Gastrocnemius medialis (tissue), 4 donors: ENCODE results near the gene NTMT1. TPM values are rescaled to one million over a fixed set of nuclear protein-coding genes. Genes with fewer than 3 reads are reported as not detected.

Experiments used
- ATAC-seq, 2 donors: fragments of 150-250 bp; one replicate each; pipeline ENCODE4 v1.9.1; 2016
- DNase-seq, 2 donors: peaks; one replicate each; pipeline ENCODE4 v3.0.0-alpha.2; 2019
- H3K27ac ChIP-seq, 4 donors: fragments of 200-600 bp; sonication (generic); 1 replicate in 1 of 4; 2 replicates in 3 of 4; pipeline ENCODE4 v1.5.1; 2016 to 2018; ENCODE audit warnings: mild to moderate bottlenecking in 2 of 4, moderate library complexity in 1 of 4
- H3K27me3 ChIP-seq, 3 donors: fragments of 200-600 bp; sonication (generic) in 2 of 3; 1 replicate in 1 of 3; 2 replicates in 2 of 3; pipeline versions ENCODE4 v1.5.1 to v1.6.0; 2016 to 2019; ENCODE audit warnings: mild to moderate bottlenecking in 1 of 3, moderate library complexity in 1 of 3
- H3K36me3 ChIP-seq, 2 donors: fragments of 200-600 bp; sonication (generic) in 1 of 2; one replicate each; pipeline ENCODE4 v1.5.1; 2017 to 2018
- H3K4me1 ChIP-seq, 2 donors: fragments of 200-600 bp; sonication (generic) in 1 of 2; one replicate each; pipeline ENCODE4 v1.5.1; 2016 to 2017; ENCODE audit warnings: mild to moderate bottlenecking in 2 of 2
- H3K4me3 ChIP-seq, 4 donors: fragments of 200-600 bp; sonication (generic) in 3 of 4; 1 replicate in 1 of 4; 2 replicates in 3 of 4; pipeline ENCODE4 v1.5.1; 2016 to 2019; ENCODE audit warnings: mild to moderate bottlenecking in 2 of 4
- H3K9me3 ChIP-seq, 3 donors: fragments of 200-600 bp; sonication (generic) in 2 of 3; 1 replicate in 1 of 3; 2 replicates in 2 of 3; pipeline ENCODE4 v1.5.1; 2016 to 2019
- CTCF ChIP-seq, 5 experiments: fragments of 450-650 bp in 3 of 5; fragments of 200-600 bp in 2 of 5; sonication (generic) in 2 of 5; IDR thresholded peaks in 4 of 5; conservative IDR thresholded peaks in 1 of 5; 1 replicate in 4 of 5; 2 replicates in 1 of 5; pipeline ENCODE4 v1.5.1; 2016 to 2019; ENCODE audit warnings: antibody characterized with exemption in 5 of 5, mild to moderate bottlenecking in 3 of 5, moderate library complexity in 3 of 5
- POLR2A ChIP-seq, 2 donors: fragments of 450-650 bp; IDR thresholded peaks; one replicate each; pipeline ENCODE4 v1.6.1; 2017; ENCODE audit warnings: antibody characterized with exemption in 2 of 2, mild to moderate bottlenecking in 2 of 2, moderate library complexity in 2 of 2
- in situ Hi-C, 4 donors: fragments of 200-750 bp; cut with MboI; loops; one replicate each; pipeline versions ENCODE4 v1.15.0 to v1.8.0; 2017; ENCODE audit warnings: low sequenced_read_pairs in 4 of 4
- intact Hi-C: fragments of 100-400 bp; cut with DNase I; formaldehyde crosslinking; loops from one replicate; pipeline ENCODE4 v1.15.1; 2023; ENCODE audit warnings: low total_unique reads
- total RNA-seq, 4 donors: library from RNA; depleted of rRNA; stranded (reverse); fragments of >200 nt; gene quantifications; one replicate each; pipeline versions ENCODE4 v1.1.0 to v1.2.3, GENCODE V29; 2016

The NTMT1 gene
- total RNA-seq, 4 donors from 2014 or later, result 37.8 to 82.1 (median 48.1) TPM

GRCh38 chr9:129685220-129685932 is 59.4 kb downstream of the NTMT1 start:
- intact Hi-C loops, result no loop called here
- TF ChIP-seq CTCF (IDR thresholded peaks at IDR 0.05 in 4 of 5, conservative IDR thresholded peaks at IDR 0.05 in 1 of 5) (no peak), POLR2A (IDR thresholded peaks at IDR 0.05) (no peak)
- in situ Hi-C loops, result no loop called here
- H3K27me3 ChIP-seq, result no peaks in the 10 kb centered on the region
- H3K9me3 ChIP-seq, result no peaks in the 10 kb centered on the region
- H3K36me3 ChIP-seq, result no peaks in the 10 kb centered on the region
- H3K4me1 ChIP-seq, result no peaks in the 10 kb centered on the region
- no peak overlapping the region for H3K4me3 ChIP-seq
- DNase-seq (no peak), ATAC-seq (no peak)
- H3K27ac ChIP-seq, result no peak overlapping the region

Other genes with a start within 250 kb of the NTMT1 start
- gene C9orf50, start 5.1 kb upstream of the NTMT1 start, total RNA-seq, result not detected
- gene ASB6, start 16.0 kb downstream of the NTMT1 start, total RNA-seq, result 10 to 100 TPM; 14.4 to 24.0 (median 19.4) TPM
- gene PRRX2, start 39.5 kb downstream of the NTMT1 start, total RNA-seq, result 1 to 10 TPM in 2 of 4 donors, under 1 TPM in 1, not detected in 1; 0.75 to 1.7 (median 1.6) TPM
- gene PTGES, start 126.9 kb downstream of the NTMT1 start, total RNA-seq, result 1 to 10 TPM in 1 of 4 donors, under 1 TPM in 2, not detected in 1; 0.23 to 1.2 (median 0.51) TPM
- gene TOR1B, start 177.0 kb downstream of the NTMT1 start, total RNA-seq, result 10 to 100 TPM; 15.9 to 22.6 (median 21.2) TPM
- 10 to 100 TPM; 18.1 to 31.9 (median 24.9) TPM for gene TOR1A, start 198.0 kb downstream of the NTMT1 start, total RNA-seq
- gene C9orf78, start 209.1 kb downstream of the NTMT1 start, total RNA-seq, result 100 to 1,000 TPM in 1 of 4 donors, 10 to 100 TPM in 3; 82.3 to 108 (median 83.9) TPM
- gene USP20, start 209.3 kb downstream of the NTMT1 start, total RNA-seq, result 10 to 100 TPM; 13.4 to 25.4 (median 18.6) TPM